HFFc6 (cell line): Measurements from ENCODE around the gene TUBB8B. TPM values are rescaled to one million over a fixed set of nuclear protein-coding genes. Genes with fewer than 3 reads are reported as not detected.
"Not testable (repeated sequence)": the region's sequence is repeated elsewhere in the genome, so short reads cannot be mapped to it uniquely, and the experiment has no call there.

Source experiments
- DNase-seq: peaks from one replicate; pipeline ENCODE4 v3.0.0-alpha.2; 2018
- H3K27ac Mint-ChIP-seq: 2 replicates; pipeline ENCODE4 v1.8.0; 2020; ENCODE audit warnings: mild to moderate bottlenecking, mixed read lengths
- H3K27me3 Mint-ChIP-seq: 2 replicates; pipeline ENCODE4 v1.8.0; 2021; ENCODE audit warnings: mild to moderate bottlenecking, moderate library complexity, mixed read lengths; ENCODE audit not compliant: insufficient read depth
- H3K36me3 Mint-ChIP-seq: 2 replicates; pipeline ENCODE4 v1.8.0; 2021; ENCODE audit warnings: low read depth, mixed read lengths
- H3K4me1 Mint-ChIP-seq: 2 replicates; pipeline ENCODE4 v1.8.0; 2020; ENCODE audit warnings: low read depth, mixed read lengths
- H3K4me3 Mint-ChIP-seq: 2 replicates; pipeline ENCODE4 v1.8.0; 2020; ENCODE audit warnings: mild to moderate bottlenecking, moderate library complexity, mixed read lengths
- H3K9me3 Mint-ChIP-seq: 2 replicates; pipeline ENCODE4 v1.8.0; 2020; ENCODE audit warnings: mild to moderate bottlenecking, mixed read lengths
- total RNA-seq, 6 experiments: library from RNA; stranded (reverse); fragmentation: NEBNext Ultra II Directional; extraction: Animal tissue kit (Norgen Biotek cat#: 25700); gene quantifications; 2 replicates in 1 of 6; 3 replicates in 5 of 6; pipeline ENCODE4 v1.2.3, GENCODE V29; 2021

TUBB8B gene
- total RNA-seq, 6 experiments from 2014 or later: not detected

GRCh38 chr18:10624-11184 is 38.7 kb downstream of the TUBB8B start:
- not testable (repeated sequence) for DNase-seq, H3K4me3 Mint-ChIP-seq, H3K27ac Mint-ChIP-seq, H3K9me3 Mint-ChIP-seq, H3K27me3 Mint-ChIP-seq, H3K4me1 Mint-ChIP-seq, H3K36me3 Mint-ChIP-seq

- not testable (repeated sequence) for H3K27ac Mint-ChIP-seq, H3K4me1 Mint-ChIP-seq, H3K9me3 Mint-ChIP-seq, H3K4me3 Mint-ChIP-seq, DNase-seq, H3K27me3 Mint-ChIP-seq, H3K36me3 Mint-ChIP-seq
These were observed 39.5 kb downstream of the TUBB8B start for GRCh38 chr18:9937-10336.

Other genes with a start within 250 kb of the TUBB8B start
- gene USP14, start 108.9 kb upstream of the TUBB8B start, total RNA-seq: 100 to 1,000 TPM in 3 of 6 experiments, 10 to 100 TPM in 3; 92.0 to 114 (median 101) TPM
- 10 to 100 TPM; 12.9 to 18.5 (median 16.4) TPM for gene THOC1, start 218.4 kb upstream of the TUBB8B start, total RNA-seq